ENCODE results near the gene OLFML1.

Gene OLFML1

DNA sequence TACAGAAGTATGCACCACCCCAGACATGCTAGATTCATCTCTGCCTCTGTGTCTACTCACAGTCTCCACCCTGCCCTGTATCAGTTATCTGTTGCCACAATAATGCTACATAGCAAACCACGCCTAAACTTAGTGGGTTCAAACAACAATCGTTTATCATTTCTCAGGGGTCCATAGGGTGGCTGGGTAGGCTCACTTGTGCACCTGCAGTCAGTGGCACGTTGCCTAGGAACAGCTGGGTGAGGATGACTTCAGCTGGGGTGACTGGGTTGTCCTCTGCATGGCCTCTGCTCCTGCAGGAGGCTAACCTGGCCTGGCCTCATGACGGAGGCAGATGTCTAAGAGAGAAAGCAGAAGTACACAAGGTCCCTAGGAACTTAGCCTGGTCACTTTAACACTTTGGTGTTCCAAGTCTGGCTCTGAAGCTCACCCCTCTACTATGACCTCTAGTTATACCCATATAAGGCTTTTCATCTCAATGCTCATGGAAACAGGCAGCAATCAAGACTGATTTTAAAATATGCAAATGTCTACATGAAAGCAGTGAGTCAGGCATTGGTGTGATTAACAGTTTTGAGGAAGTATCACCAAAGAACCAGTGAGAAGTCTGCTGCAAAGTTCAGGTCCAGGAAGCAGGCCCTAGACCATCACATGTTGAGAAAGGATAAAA is 10.7 kb downstream of the OLFML1 start:
- peak in 1 of 2 experiments; percentile 54 for DNase-seq (ENCODE audit: low read depth in 1 of 2, low spot score in 1 of 2)
- no peak overlapping the region for H3K4me3 ChIP-seq (replicated peaks; ENCODE audit: insufficient read depth, low read length)
- peak overlapping the region; percentile 40 for H3K27ac ChIP-seq (replicated peaks)
- H3K27me3 ChIP-seq (ENCODE audit: insufficient read depth, poor library complexity, severe bottlenecking): no peaks in the 10 kb centered on the region
- TF ChIP-seq POLR2AphosphoS5 (IDR thresholded peaks at IDR 0.05; ENCODE audit: low read depth) (no peak), GABPA (IDR thresholded peaks at IDR 0.05; ENCODE audit: low read depth) (no peak), SPI1 (IDR thresholded peaks at IDR 0.05; ENCODE audit: borderline replicate concordance, low read depth) (no peak)
- TF ChIP-seq, protein P1, sequence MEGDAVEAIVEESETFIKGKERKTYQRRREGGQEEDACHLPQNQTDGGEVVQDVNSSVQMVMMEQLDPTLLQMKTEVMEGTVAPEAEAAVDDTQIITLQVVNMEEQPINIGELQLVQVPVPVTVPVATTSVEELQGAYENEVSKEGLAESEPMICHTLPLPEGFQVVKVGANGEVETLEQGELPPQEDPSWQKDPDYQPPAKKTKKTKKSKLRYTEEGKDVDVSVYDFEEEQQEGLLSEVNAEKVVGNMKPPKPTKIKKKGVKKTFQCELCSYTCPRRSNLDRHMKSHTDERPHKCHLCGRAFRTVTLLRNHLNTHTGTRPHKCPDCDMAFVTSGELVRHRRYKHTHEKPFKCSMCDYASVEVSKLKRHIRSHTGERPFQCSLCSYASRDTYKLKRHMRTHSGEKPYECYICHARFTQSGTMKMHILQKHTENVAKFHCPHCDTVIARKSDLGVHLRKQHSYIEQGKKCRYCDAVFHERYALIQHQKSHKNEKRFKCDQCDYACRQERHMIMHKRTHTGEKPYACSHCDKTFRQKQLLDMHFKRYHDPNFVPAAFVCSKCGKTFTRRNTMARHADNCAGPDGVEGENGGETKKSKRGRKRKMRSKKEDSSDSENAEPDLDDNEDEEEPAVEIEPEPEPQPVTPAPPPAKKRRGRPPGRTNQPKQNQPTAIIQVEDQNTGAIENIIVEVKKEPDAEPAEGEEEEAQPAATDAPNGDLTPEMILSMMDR (IDR thresholded peaks at IDR 0.05; ENCODE audit: insufficient read depth, low read length): no peak
- TF ChIP-seq, protein P2, sequence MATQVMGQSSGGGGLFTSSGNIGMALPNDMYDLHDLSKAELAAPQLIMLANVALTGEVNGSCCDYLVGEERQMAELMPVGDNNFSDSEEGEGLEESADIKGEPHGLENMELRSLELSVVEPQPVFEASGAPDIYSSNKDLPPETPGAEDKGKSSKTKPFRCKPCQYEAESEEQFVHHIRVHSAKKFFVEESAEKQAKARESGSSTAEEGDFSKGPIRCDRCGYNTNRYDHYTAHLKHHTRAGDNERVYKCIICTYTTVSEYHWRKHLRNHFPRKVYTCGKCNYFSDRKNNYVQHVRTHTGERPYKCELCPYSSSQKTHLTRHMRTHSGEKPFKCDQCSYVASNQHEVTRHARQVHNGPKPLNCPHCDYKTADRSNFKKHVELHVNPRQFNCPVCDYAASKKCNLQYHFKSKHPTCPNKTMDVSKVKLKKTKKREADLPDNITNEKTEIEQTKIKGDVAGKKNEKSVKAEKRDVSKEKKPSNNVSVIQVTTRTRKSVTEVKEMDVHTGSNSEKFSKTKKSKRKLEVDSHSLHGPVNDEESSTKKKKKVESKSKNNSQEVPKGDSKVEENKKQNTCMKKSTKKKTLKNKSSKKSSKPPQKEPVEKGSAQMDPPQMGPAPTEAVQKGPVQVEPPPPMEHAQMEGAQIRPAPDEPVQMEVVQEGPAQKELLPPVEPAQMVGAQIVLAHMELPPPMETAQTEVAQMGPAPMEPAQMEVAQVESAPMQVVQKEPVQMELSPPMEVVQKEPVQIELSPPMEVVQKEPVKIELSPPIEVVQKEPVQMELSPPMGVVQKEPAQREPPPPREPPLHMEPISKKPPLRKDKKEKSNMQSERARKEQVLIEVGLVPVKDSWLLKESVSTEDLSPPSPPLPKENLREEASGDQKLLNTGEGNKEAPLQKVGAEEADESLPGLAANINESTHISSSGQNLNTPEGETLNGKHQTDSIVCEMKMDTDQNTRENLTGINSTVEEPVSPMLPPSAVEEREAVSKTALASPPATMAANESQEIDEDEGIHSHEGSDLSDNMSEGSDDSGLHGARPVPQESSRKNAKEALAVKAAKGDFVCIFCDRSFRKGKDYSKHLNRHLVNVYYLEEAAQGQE (IDR thresholded peaks at IDR 0.05; ENCODE audit: insufficient replicate concordance, low read depth): no peak

DNA sequence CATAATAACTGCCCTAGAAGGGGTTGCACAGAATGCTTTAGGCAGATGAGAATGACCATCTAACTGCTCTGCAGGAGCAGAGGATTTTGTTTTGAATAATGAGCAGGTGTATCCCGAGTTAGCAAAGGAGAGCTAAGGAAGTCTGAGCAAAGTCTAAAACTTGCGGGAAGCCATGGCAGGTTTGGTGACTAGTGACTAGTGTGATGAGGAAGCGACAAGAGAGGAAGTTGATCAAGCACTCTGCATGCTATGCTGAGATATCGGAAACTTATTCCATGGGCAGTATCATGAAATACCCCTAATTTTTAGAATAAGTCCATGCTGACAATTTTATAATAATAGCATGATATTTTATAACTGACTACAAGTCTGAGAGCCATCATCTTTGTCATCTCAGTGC is 12.9 kb downstream of the OLFML1 start:
- DNase-seq (ENCODE audit: low read depth in 1 of 2, low spot score in 1 of 2): peak in 1 of 2 experiments; percentile 50

DNA sequence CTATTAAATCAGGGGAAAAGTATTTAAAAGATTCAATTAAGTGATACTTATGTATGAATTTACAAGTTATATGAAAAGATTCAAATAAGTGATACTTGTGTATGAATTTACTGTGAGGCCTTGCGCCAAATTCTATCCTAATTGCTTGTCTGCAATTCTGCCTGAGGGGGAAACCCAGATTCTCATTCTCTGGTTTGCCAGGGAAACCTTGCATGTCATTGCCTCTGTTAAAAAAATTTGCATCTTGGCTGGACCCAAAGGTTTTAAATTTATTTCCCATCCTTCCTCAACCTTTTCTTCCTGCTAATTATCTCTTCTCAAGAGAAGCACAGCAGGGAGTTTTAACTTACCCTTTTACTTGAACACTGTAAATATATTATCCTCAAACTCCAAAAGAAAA is 13.8 kb downstream of the OLFML1 start:
- Histone ChIP-seq H3K27ac (replicated peaks) (no peak overlapping the region), H3K27me3 (ENCODE audit: insufficient read depth, poor library complexity, severe bottlenecking) (no peaks in the 10 kb centered on the region), H3K4me3 (replicated peaks; ENCODE audit: insufficient read depth, low read length) (no peak overlapping the region)
- TF ChIP-seq POLR2AphosphoS5 (IDR thresholded peaks at IDR 0.05; ENCODE audit: low read depth) (no peak), GABPA (IDR thresholded peaks at IDR 0.05; ENCODE audit: low read depth) (no peak), SPI1 (IDR thresholded peaks at IDR 0.05; ENCODE audit: borderline replicate concordance, low read depth) (no peak)
- TF ChIP-seq, protein P2 (IDR thresholded peaks at IDR 0.05; ENCODE audit: insufficient replicate concordance, low read depth): no peak
- TF ChIP-seq, protein P1 (IDR thresholded peaks at IDR 0.05; ENCODE audit: insufficient read depth, low read length): no peak
- DNase-seq (ENCODE audit: low read depth in 1 of 2, low spot score in 1 of 2): no peak

More for the DNA sequence above, 12.9 kb downstream of the OLFML1 start:
- Histone ChIP-seq H3K4me3 (replicated peaks; ENCODE audit: insufficient read depth, low read length) (no peak overlapping the region), H3K27ac (replicated peaks) (peak overlapping the region; percentile 18), H3K27me3 (ENCODE audit: insufficient read depth, poor library complexity, severe bottlenecking) (no peaks in the 10 kb centered on the region)
- TF ChIP-seq, protein P2 (IDR thresholded peaks at IDR 0.05; ENCODE audit: insufficient replicate concordance, low read depth): no peak
- TF ChIP-seq SPI1 (IDR thresholded peaks at IDR 0.05; ENCODE audit: borderline replicate concordance, low read depth): peak; percentile 93

Measured in HL-60 (cell line).